ENCODE measurements around the gene OTUD5.

DNA sequence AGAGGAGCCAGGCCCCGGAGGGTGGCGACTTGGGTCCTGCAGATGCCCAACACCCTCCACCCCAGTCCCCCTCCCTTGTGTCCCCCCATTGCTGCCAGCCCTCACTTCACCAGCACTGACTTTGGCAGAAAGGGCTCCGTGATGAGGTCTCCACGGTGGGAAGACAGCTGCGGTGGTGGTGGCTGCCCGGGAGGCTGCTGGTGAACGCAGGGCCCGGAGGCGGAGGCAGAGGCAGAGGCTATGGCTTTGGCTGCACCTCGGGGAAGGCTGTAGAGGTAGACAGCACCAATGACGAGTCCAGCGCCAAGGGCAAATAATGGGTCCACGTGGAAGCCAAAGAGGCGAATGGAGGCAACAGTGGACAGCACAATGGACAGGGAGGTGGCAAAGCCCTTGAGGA is 52.8 kb downstream of the OTUD5 start:
- TF ChIP-seq, protein P1, sequence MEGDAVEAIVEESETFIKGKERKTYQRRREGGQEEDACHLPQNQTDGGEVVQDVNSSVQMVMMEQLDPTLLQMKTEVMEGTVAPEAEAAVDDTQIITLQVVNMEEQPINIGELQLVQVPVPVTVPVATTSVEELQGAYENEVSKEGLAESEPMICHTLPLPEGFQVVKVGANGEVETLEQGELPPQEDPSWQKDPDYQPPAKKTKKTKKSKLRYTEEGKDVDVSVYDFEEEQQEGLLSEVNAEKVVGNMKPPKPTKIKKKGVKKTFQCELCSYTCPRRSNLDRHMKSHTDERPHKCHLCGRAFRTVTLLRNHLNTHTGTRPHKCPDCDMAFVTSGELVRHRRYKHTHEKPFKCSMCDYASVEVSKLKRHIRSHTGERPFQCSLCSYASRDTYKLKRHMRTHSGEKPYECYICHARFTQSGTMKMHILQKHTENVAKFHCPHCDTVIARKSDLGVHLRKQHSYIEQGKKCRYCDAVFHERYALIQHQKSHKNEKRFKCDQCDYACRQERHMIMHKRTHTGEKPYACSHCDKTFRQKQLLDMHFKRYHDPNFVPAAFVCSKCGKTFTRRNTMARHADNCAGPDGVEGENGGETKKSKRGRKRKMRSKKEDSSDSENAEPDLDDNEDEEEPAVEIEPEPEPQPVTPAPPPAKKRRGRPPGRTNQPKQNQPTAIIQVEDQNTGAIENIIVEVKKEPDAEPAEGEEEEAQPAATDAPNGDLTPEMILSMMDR (IDR thresholded peaks at IDR 0.05), result no peak
- no peak for TF ChIP-seq POLR2A (IDR thresholded peaks at IDR 0.05)

Data from heart left ventricle (tissue), 13 donors.